ENCODE measurements around the gene CUEDC1. TPM values are rescaled to one million over a fixed set of nuclear protein-coding genes. Genes with fewer than 3 reads are reported as not detected.

The CUEDC1 gene
- total RNA-seq, result not detected

DNA sequence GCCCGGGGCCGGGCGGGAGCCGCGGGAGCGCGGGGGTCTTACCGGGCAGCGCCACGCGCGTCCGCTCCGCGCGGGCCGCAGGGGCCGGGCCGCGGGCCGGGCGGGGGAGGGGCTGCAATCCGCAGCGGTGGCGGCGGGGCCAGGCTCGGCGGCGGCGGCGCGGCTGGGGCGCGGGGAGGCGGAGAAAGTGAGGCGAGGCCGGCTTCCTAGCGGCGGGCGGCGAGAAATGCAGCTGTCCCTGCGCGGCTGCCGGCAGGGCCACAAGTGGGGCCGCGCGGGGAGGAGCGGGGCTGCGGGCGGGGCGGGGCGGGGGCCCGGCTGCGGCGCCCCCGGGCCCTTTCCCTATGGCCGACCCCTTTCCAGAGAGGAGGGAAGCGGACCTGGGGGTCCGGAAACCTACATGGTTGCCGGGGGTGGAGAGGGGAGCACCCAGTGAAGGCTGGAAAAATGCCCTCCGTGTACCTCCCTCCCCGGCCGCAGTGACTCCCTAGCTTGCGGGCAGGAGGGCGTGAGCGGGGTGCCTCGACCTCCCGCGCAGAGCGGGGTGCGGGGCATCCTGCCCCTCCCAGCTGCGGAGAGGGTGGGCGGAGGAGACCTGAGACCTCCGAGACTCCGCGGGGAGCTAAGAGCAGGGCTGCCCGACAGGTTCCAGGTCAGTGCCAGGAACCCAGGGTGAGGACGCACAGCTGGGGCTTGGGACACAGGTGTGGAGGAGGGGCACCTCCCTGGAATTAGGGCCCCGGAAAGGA lies at the start of gene CUEDC1:
TSS of gene CUEDC1 (minus strand) at position 230 of the 749 bp plus-strand sequence. CDS start 69,848 bp downstream, outside the sequence.
- DNase-seq, result peak; percentile 52

GRCh38 chr17:58004060-58004459 lies 48.8 kb upstream of the CUEDC1 start:
- DNase-seq, result no peak

DNA sequence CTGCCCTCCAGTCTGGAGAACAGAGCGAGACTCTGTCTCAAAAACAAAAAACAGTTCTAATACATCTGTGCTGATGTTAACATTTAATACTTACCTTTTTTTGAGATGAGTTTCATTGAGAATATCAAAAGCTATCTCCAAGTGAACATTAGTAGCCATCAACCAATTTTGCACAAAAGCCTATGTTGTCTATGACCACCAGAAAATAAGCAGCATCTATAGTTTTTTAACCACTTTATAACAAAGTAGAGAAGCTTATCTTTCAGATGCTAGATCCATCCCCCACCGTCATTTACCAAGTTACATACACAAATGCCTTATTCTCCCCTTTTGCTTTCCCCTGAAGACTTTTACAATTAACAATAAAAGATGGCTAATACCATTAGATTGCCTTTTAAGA lies 47.8 kb upstream of the CUEDC1 start:
- DNase-seq, result no peak

DNA sequence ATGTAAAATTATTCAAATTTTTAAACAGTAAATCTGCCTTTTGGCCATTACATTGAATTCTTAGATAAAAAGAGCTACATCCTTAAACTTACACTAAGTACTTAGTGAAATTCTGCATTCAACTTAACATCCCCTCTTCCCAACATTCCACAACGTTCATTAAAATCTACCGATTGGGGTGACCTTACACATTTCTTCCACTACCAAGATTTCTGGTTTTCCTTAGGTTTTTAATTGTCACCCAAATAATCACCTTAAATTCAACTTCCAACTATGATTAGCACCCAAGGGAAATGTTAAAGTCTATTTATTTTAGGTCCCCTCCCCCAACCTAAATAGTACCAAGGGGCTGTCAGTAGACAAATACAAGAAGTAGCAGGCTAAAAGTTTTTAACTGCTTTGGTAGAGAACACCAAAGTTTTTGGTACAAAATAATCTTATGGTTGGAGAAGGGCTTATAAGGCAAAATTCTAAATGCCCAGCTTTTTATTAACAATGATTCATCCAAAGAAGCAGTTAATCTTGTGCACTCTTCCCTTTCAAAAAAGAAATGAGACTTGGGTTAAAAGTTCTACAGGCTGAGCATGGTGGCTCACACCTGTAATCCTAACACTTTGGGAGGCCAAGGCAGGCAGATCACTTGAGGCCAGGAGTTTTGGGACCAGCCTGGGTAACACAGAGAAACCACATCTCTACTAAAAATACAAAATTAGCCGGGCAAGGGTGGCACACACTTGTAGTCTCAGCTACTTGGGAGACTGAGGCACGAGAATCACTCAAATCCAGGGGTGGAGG lies 47.1 kb upstream of the CUEDC1 start:
- no peak for DNase-seq

GRCh38 chr17:58001461-58002124 lies 46.4 kb upstream of the CUEDC1 start:
- no peak for DNase-seq

DNA sequence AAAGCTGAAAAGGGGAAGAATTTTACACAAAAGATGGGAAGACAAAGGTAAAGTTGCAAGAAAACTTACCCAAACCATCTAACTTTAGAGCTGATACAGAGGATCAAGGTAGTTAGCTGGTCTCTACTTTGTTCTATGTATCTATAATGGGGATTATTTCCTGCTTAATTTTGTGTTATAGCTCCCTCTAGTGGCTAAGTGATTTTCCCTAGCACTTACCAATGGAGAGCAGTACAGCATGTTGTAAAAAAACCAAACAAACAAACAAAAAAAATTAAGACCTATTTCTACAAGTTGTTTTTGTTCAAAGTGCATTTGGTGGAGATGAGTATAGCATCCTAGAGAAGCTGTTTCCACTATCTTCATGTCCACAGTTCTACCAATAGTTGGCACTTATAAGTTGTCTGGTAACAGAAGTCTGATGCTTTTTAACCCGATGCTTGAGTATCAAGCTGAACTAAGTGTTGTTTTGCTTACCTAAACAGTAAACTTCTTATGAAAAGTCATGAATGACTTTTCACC lies 44.3 kb upstream of the CUEDC1 start:
- peak; percentile 13 for DNase-seq

- no peak for DNase-seq
These were observed 43.8 kb upstream of the CUEDC1 start for GRCh38 chr17:57999010-57999495.

DNA sequence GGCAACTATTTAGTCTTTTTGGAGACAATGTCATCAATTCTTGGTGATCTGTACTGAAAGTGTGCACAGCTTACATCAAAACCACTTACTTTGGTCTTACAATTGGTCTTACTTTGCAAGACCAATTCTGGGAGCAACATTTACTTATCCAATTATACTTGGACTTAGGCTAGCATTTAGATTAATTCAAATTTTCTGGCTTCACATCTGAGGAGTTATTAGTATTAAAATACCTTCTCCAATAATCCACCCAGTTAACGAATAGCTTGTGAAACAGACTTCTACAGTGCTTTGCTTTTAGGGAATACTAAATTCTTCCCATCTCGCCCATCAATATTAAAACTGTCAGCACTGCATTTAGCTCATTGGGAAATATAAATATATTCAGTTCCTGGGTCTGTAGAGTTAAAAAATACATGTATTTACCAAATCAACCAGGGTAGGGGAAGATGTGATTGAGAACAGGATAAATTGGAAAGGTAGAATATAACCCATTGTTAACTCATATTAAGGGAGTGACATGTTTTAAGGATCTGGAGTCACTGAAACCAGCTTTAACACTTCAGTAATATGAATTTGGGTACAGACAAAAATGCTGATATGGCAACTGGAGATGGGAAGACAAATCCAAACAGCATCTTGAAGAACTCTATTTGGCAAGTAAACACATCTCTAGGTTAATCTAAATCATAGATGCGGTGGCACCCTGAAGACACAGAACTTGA lies 42.0 kb upstream of the CUEDC1 start:
- DNase-seq, result no peak

GRCh38 chr17:57995076-57995956 lies 40.1 kb upstream of the CUEDC1 start:
- peak; percentile 39 for DNase-seq

- DNase-seq, result no peak
These were observed 39.2 kb upstream of the CUEDC1 start for GRCh38 chr17:57994436-57994835.

DNA sequence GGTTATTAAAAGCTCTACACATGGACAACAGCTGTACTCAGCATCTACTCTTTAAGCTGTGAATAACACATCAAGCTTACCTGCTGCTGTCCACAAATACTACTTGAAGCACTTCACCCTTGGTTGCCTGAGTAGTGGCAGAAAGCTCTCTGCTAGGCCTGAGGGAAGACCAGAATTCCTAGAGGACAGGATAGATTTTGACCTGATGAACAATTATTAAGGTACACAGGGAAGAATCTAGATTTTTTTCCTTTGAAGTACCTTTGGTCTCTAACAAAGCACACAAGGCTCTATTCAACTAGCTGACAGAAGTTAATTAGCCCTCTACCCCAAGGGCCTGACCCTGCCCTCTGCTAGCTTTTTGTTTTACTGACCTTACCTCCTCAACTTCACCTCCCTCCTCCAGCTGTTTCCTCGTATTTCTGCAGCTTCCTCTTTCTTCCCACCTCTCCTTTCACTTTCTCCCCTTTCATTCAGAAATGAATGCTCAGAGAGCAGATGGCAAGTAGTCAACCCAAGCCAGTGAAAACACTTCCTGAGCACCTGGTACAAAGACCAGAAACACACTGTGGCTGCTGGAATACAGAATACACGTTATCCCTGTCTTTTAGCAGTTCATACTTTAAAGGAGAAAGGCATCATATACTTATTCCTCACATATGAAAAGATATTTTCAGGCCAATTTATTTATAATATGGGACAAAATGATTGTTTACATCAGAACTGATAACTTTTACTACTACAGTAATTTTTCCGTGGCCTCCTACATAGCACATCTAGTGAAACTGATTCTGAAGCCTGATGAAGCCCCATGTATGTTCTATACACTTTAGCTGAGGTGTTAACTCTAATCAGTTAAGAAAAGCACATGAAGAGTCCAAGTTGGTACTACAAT lies 38.5 kb upstream of the CUEDC1 start:
- no peak for DNase-seq

DNA sequence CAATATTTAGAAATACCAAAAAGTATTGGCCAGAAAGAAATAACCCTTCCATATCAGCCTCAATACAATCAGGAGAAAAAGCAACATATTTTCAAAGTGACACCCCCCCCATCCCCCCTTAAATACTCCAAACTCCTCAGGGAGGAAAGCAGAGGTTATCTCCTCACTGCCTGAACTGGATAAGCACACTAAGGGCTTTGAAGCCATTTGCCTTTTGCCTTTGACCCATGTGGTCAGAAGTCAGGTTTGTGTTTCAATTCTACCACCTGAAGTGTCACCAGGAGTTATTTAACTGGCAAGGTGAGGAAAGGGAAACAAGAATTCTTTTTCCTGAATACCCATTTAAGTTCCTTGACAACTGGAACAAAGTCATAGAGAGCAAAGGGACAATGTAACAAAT lies 36.3 kb upstream of the CUEDC1 start:
- DNase-seq, result no peak

DNA sequence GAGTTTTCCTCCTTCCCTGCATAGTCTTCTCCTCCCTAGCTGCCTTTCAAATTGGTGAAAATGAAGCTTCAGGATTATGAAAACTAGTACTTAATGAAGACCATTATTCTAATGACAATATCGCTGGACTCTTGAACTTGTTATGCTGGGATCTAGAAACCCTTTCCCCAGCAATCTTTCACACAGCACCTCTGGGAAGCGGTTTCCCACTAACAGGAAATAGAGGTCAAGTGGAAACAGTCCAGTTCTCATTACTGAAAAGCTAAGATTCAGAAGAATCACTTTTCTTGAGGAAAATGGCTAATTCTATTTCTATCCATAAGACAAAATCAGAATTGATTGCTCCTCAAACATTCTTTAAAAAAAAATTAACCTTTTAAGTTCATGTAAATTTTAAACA lies 34.8 kb upstream of the CUEDC1 start:
- no peak for DNase-seq

DNA sequence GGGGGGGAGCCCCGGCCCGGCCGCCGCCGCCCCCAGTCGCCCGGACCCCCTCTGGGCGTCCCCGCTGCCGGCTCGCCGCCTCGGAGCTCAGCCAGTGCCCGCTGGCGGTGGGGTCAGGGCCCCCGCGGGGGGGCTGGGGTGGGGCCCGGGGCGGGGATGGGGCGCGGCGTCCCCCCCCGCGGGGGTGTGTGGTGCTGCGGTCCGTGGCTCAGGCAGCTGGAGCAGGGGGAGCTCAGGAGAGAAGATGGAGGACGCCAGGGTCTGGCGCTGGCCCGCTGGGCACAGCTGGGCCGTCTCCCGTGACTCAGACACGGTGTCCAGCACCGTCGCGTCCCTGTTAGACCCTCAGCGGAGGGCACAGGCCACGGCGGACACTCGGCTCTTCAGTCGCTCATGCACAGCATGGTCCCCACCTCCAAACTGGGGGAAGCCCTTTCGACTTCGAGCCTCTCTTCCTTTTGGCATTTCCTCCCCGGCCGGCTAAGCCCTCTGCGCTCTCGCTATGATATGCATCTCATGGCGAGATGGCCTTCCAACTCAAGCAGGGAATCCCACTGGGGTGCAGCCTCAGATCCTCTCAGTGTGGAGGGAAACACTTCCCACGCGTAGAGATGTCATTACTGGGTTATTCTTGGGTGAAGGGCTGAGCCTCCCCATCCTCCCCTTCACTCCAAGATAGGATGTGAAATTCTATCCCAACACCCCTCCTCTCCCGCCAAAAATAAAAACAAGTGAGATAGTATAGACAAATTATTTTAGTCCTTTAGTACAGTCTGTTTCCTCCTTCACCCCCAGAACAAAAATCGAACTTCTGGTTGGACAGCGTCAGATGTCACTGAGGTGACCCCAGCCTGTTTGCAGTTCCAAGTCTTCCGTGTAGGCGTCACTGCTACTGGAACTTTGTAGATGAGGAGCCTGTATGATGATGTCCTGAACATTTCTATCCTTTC lies 33.4 kb upstream of the CUEDC1 start:
- peak; percentile 57 for DNase-seq

DNA sequence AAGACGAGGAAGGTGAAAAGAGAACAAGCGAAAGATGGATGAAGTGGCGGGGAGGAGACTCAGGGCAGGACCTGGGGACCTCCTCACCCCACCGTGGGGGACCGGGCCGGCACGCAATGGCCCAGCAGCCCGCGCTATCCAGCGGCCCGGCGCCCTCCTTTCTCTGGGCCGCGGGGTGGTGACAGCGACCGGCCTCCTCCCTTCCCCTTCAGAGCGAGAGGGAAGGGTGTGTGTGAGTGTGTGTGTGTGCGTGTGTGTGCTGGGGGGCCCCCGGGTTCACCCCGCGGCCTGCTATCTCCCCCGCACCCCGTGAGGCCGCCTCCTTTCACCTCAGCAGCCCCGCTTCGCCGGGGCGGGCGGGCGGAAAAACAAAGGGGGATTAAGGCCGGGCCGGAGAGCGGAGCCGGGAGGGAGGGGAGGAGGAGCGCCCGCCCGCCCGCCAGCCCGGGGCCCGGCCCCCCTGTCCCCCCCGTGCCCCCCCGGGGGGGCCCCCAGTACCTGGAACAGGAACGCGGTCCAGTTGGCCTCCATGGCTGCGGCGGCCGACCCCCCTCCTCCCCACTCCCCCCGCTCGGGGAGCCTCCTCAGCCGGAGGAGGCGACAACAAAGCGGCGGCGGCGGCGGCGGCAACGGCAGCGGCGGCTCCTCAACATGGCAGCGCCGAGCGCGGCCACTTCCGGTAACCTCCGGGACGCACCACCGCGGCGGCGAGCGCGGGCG lies 32.5 kb upstream of the CUEDC1 start, which contains the start of gene VEZF1:
TSS of gene VEZF1 (minus strand) at position 674 of the 720 bp plus-strand sequence. CDS start at position 531, 143 bp downstream.
- DNase-seq, result peak; percentile 70

DNA sequence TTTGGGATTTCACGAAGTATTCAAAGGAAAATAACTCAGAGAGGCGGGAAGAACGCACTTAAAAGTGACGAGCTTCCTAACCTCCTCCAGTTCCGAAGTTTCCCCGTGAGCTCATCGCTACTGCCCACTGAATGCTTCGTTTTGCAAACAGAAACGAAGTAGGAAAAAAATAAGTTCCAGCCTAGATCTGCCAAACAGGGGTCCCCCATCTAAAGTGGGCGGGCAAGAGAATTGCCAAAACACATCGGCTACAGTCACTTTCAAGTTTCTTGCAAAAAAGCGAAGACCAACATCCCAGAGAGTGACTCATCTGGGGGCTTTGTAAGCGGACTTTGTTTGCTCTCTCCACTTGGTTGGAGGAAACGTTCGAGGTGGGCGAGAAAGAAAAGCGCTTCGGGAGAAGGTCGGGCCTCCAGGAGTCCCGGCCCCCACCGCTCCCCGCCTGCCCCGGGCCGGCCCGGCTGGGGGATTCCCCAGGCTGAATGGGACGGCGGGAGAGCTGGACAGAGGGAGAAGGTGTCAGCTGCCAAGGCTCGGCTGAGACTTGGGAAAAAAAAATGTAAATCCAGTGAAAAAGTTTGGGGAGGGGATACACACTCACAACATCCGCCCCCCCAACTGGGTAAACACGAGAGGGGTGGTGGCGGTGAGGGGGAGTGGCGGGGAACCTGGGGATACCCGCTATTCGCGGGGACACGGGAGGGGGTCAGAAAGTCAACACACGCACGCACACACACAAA lies 31.8 kb upstream of the CUEDC1 start:
- DNase-seq, result peak; percentile 24

DNA sequence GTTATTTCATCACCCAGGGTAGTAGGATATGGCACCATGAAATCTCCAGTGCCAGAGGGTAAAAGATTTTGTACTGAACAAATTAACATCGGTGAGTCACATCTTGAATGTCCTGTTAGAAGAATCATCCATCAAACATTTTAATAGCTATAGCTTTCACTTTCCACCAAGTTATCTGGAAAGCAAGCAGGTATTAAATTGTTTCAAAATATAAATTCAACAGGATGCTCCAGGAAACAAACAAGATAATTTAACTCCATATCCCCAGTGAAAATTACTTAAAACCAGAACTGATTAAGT lies 30.4 kb upstream of the CUEDC1 start:
- no peak for DNase-seq
